SKM-1 (cell line): ENCODE results near the gene OR6J1.
"Not testable (repeated sequence)": the region's sequence is repeated elsewhere in the genome, so short reads cannot be mapped to it uniquely, and the experiment has no call there.

Experiments
- DNase-seq: peaks from one replicate; lab custom pipeline; 2025; ENCODE audit not compliant: unreplicated experiment; lab: John Stamatoyannopoulos, UW

The OR6J1 gene

GRCh38 chr14:22610931-22611330 is 33.2 kb downstream of the OR6J1 start:
- no peak for DNase-seq

GRCh38 chr14:22607291-22607690 is 36.9 kb downstream of the OR6J1 start:
- no peak for DNase-seq

DNA sequence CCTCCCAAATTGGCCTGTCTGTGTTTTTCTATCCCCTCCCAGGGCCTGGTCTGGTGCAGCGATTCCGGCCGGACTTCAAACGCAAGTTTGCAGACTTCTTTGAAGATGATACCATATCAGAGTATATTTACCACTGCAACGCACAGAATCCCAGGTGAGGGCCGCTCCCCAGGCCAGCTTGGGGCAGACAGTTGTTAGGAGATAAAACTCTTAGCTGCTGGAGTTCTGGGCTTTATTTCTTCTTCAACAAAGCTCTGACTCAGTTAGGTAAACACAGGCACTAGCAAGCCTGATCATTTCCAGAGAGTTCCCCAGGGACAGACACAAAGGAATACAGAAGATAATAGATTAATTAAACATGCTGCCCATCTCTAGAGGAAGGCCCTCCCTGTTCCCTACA is 37.8 kb downstream of the OR6J1 start:
- no peak for DNase-seq

DNA sequence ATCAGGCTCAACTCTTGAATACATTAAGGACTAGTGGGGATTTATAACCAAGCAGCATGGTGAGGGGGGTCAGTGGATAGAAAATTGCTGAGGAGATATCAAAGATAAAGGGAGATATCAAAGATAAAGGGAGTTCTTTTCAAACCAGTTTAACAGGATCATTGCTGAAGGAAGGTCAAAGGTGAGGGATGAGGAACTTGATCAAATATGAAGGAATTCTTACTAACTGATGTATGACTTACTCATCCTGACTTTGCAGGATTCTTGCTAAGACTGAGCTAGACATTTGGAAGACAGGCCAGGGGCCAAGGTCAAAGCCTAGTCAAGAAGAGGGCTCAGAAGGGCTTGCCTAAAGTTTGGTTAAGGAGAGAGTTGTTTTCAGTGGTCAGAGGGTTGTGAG is 41.3 kb downstream of the OR6J1 start:
- DNase-seq, result no peak

DNA sequence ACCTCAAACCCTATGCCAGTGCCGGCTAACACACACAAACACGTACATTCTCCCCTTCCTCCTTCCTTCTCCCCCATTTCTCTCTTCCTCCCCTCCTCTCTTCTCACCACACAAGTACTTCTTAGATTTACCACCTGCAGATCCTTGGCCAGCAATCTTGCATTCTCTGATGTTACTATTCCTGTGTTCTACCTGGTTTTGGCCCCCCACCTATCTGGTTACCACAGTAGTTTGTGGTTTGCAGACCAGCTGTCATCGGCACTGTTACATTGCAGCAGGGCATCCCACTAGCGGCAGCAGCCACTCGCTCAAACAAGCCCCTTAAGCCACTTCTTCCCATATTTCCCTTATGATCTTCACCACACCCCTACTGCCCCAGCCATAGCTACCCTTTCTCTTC is 42.2 kb downstream of the OR6J1 start:
- no peak for DNase-seq

DNA sequence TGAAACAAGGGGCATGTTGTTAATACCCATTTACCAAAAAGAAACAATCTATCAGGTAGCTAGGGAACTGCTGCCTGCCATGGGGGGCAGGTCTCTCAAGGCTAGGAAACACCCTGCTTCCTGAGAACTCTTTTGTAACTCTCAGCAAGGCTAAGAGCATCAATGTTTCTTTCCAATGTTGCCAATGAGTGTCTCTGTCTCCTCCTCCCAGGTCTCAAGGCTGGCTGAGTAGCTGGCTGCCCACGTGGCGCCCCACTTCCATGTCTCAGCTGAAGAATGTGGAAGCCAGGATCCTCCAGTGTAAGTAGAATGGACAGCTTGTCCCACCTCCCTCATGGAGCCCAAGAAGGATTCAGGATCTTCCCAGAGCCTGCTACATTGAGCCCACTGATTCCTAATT is 42.7 kb downstream of the OR6J1 start:
- DNase-seq, result no peak

DNA sequence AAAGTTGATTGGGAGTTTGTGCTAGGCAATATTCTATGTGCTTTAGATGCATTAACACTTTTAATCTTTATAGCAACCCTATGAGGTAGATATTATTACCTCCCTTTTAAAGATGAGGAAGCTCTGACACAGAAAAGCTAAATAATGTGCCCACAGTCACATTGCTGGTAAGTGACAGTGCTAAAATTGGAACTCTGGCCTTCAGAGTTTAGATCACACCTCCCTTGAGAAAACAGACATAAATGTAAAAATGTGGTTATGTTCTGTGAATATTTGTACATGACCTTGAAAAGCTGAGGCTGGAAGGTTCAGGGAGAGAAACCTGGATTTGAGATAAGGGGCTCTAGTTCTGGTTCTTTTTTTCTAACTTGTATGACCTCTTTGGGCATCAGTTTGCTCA is 44.1 kb downstream of the OR6J1 start:
- DNase-seq, result no peak

- no peak for DNase-seq
Measured at GRCh38 chr14:22599349-22599748, 44.8 kb downstream of the OR6J1 start.

- DNase-seq, result no peak
Measured at GRCh38 chr14:22598896-22599244, 45.3 kb downstream of the OR6J1 start.

GRCh38 chr14:22598099-22598895 is 45.9 kb downstream of the OR6J1 start, which contains the start of gene ABHD4:
Gene ABHD4 (plus strand): TSS chr14:22598300. CDS start chr14:22598307, 7 bp downstream.
- no peak for DNase-seq

- no peak for DNase-seq
Measured at GRCh38 chr14:22597771-22598098, 46.4 kb downstream of the OR6J1 start.

GRCh38 chr14:22597265-22597664 is 46.9 kb downstream of the OR6J1 start:
- no peak for DNase-seq

DNA sequence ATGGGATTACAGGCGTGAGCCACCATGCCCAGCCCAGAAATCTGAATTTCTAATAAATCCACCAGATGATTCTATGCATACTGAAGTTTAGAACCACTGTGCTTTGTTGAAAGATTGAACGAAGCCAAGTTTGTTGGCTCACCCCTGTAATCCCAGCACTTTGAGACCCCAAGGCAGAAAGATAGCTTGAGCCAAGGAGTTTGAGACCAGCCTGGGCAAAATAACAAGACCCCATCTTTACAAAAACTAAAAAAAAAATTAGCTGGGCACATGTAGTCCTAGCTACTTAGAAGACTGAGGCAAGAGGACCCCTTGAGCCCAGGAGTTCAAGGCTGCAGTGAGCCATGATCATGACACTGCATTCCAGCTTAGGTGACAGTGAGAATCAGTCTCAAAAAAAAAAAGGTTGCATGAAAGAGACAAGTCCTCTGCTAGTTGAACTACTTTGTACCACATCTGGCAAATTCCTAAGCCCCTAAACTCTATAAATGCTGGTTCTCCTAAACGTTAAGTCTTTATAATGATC is 47.7 kb downstream of the OR6J1 start:
- DNase-seq, result no peak

DNA sequence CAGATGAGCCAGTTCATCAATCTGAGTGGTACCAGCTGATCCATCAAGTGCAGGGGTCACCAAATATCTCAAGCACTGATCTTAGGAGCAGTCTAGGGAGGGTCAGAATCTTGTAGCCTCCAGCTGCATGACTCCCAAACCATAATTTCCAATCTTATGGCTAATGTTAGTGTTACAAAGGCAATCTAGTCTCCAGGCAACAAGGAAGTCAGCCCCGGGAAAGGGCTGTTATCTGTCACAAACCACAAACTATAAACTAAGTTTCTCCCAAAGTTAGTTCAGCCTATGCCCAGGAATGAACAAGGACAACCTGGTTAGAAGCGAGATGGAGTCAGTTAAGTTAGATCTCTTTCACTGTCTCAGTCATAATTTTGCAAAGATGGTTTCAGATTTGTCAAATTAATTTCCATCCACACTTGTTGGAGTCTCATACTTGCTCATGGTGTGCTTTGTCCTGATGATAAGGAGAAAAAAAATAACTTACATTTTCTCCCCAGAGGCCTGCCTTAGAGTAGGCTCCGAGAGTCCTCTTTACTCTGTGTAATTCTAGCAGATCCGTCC is 49.9 kb downstream of the OR6J1 start:
- DNase-seq, result no peak

DNA sequence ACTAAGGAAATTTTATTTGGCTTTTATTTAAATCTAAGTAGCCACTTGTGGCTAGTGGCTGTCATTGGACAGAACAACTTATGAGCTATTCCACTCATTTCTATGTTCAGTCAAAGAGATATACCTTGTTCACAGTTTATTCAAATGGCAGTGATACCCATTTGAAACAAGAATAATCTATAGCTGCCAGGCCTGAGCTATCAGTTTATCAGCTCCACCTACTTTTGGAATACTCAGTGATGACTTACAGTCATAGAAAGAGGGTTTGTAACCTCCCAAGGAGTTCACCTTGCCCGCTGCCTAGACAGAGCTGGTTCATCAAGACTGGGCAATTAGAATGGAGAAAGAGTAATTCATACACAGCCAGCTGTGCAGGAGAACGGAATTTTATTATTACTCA is 50.6 kb downstream of the OR6J1 start:
- no peak for DNase-seq

GRCh38 chr14:22593189-22593588 is 51.0 kb downstream of the OR6J1 start:
- DNase-seq, result no peak

GRCh38 chr14:22589096-22589839 is 54.9 kb downstream of the OR6J1 start, which contains the start of gene DAD1:
Gene DAD1 (minus strand): TSS chr14:22589224. CDS start chr14:22589157, 67 bp downstream.
- DNase-seq, result peak; percentile 92

DNA sequence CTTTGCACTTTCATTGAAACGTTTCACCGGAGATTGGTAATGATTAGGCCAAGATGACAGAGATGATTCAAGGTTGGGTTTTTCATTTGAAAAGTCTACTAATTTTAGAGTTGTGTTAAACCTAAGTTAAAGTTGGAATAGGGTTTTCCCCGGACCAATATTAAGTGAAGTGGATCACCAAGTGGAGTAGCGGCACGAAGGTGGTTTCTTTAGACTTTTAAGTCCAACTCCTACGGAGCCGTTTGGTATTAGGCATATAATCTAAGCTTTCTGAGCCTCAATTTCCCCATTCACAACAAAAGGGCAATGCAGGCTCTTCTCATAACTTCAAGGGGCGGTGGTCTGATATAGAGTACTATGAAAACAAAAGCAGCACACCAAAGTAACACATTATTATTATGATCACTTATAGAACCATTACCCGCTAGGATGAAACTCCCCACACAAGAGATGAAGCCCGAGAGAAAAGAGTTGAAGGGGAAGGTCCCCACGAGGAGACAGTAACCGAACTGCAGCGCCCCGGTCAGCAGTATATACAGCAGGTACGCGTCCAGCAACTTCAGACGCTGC is 55.5 kb downstream of the OR6J1 start:
- DNase-seq, result no peak

DNA sequence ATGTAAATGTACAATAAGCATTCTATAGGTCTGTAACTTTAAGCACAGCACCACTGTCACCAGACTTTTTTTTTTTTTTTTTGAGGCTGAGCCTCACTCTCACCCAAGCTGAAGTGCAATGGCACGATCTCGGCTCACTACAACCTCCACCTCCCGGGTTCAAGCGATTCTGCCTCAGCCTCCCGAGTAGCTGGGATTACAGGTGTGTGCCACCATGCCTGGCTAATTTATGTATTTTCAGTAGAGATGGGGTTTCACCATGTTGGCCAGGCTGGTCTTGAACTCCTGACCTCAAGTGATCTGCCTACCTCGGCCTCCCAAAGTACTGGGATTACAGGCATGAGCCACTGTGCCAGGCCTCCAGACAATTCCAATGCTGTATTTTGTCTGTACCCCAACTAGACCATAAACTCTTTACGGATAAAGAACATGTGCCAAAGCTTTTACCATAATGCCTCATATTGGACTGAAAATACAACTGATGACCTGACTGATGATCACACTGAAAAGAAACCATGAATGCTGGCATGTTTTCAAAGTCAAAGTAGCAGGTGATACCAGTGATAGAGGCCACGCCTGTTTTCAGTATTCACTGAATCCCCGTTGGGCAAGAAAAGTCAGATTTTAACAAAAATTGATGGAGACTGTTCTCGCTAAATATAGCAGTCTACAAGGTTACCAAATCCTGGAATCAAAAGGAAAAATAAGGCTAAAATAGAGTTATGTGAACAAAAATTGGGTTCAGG is 56.3 kb downstream of the OR6J1 start:
- not testable (repeated sequence) for DNase-seq

- DNase-seq, result no peak
Measured at GRCh38 chr14:22587247-22587646, 56.9 kb downstream of the OR6J1 start.

GRCh38 chr14:22583994-22584393 is 60.2 kb downstream of the OR6J1 start:
- no peak for DNase-seq
